SK-N-SH treated with all-trans-retinoic acid at 6 μM for 48 hours (cell line): ENCODE data around the gene PLEKHA1.

Source experiments
- ATAC-seq: fragments of 200-7000 bp; cut with Tn5 transposase; 3 replicates; pipeline ENCODE4 v1.9.1; 2020; ENCODE audit warnings: mild to moderate bottlenecking, moderate library complexity
- ARNTL ChIP-seq: fragments of 450-650 bp; formaldehyde crosslinking; IDR thresholded peaks from 2 replicates; pipeline ENCODE4 v1.5.0; 2020; ENCODE audit warnings: low read depth, mild to moderate bottlenecking, moderate library complexity, borderline replicate concordance
- BACH2 ChIP-seq: fragments of 250-450 bp; sonication (Bioruptor Pico); IDR thresholded peaks from 2 replicates; pipeline ENCODE4 v1.9.0; 2021; ENCODE audit warnings: mild to moderate bottlenecking, borderline replicate concordance
- CSDC2 ChIP-seq: fragments of 250-450 bp; sonication (Bioruptor Pico); IDR thresholded peaks from 2 replicates; pipeline ENCODE4 v1.5.0; 2020; ENCODE audit warnings: mild to moderate bottlenecking, moderate library complexity
- ESRRG ChIP-seq: fragments of 250-450 bp; sonication (Bioruptor Pico); IDR thresholded peaks from 2 replicates; pipeline ENCODE4 v1.6.1; 2021; ENCODE audit warnings: mild to moderate bottlenecking
- GLIS3 ChIP-seq: fragments of 250-450 bp; sonication (Bioruptor Pico); IDR thresholded peaks from 2 replicates; pipeline ENCODE4 v1.5.0; 2020; ENCODE audit warnings: mild to moderate bottlenecking, moderate library complexity
- ISL1 ChIP-seq: fragments of 250-450 bp; sonication (Bioruptor Pico); IDR thresholded peaks from 2 replicates; pipeline ENCODE4 v2.1.2; 2022; ENCODE audit warnings: mild to moderate bottlenecking, moderate library complexity
- OSR1 ChIP-seq: fragments of 250-450 bp; sonication (Bioruptor Pico); IDR thresholded peaks from 2 replicates; pipeline ENCODE4 v1.8.0; 2022; ENCODE audit warnings: moderate library complexity, mild to moderate bottlenecking, inconsistent platforms
- POU6F1 ChIP-seq: fragments of 250-450 bp; sonication (Bioruptor Pico); IDR thresholded peaks from 2 replicates; pipeline ENCODE4 v1.8.0; 2021; ENCODE audit warnings: low read depth, mild to moderate bottlenecking, moderate library complexity, borderline replicate concordance
- PPARA ChIP-seq: fragments of 250-450 bp; sonication (Bioruptor Pico); IDR thresholded peaks from 2 replicates; pipeline ENCODE4 v1.5.0; 2020; ENCODE audit warnings: mild to moderate bottlenecking, borderline replicate concordance
- RARB ChIP-seq: fragments of 250-450 bp; sonication (Bioruptor Pico); IDR thresholded peaks from 2 replicates; pipeline ENCODE4 v1.8.0; 2021; ENCODE audit warnings: mild to moderate bottlenecking, moderate library complexity
- SNAI2 ChIP-seq: fragments of 250-450 bp; sonication (Bioruptor Pico); IDR thresholded peaks from 2 replicates; pipeline ENCODE4 v1.5.0; 2020; ENCODE audit warnings: mild to moderate bottlenecking, moderate library complexity
- TOX ChIP-seq: fragments of 250-450 bp; sonication (Bioruptor Pico); IDR thresholded peaks from 2 replicates; pipeline ENCODE4 v1.8.0; 2021; ENCODE audit warnings: mild to moderate bottlenecking, moderate library complexity, borderline replicate concordance
- TSHZ2 ChIP-seq: fragments of 250-450 bp; sonication (Bioruptor Pico); IDR thresholded peaks from 2 replicates; pipeline ENCODE4 v1.5.0; 2020; ENCODE audit warnings: mild to moderate bottlenecking, moderate library complexity
- ZC3H10 ChIP-seq: fragments of 250-450 bp; sonication (Bioruptor Pico); IDR thresholded peaks from 2 replicates; pipeline ENCODE4 v1.5.1; 2021; ENCODE audit warnings: mild to moderate bottlenecking, moderate library complexity
- ZFP3 ChIP-seq: fragments of 250-450 bp; sonication (Bioruptor Pico); IDR thresholded peaks from 2 replicates; pipeline ENCODE4 v1.5.0; 2020; ENCODE audit warnings: mild to moderate bottlenecking, moderate library complexity
- ZFP30 ChIP-seq: fragments of 450-650 bp; formaldehyde crosslinking; IDR thresholded peaks from 2 replicates; pipeline ENCODE4 v1.5.0; 2022; ENCODE audit warnings: mild to moderate bottlenecking, moderate library complexity
- ZNF565 ChIP-seq: fragments of 450-650 bp; formaldehyde crosslinking; conservative IDR thresholded peaks from 2 replicates; pipeline ENCODE4 v1.5.0; 2020; ENCODE audit warnings: low read depth, mild to moderate bottlenecking, moderate library complexity
- ZNF70 ChIP-seq: fragments of 450-650 bp; formaldehyde crosslinking; IDR thresholded peaks from 2 replicates; pipeline ENCODE4 v1.5.0; 2020; ENCODE audit warnings: mild to moderate bottlenecking, moderate library complexity
- ZNF8 ChIP-seq: fragments of 450-650 bp; formaldehyde crosslinking; IDR thresholded peaks from 2 replicates; pipeline ENCODE4 v1.5.0; 2020; ENCODE audit warnings: mild to moderate bottlenecking, moderate library complexity
- TF ChIP-seq, protein P1 (sequence below): fragments of 250-450 bp; sonication (Bioruptor Pico); IDR thresholded peaks from 2 replicates; pipeline ENCODE4 v1.5.1; 2020; ENCODE audit warnings: low read depth, mild to moderate bottlenecking, moderate library complexity

PLEKHA1 gene

GRCh38 chr10:122331615-122332446 is 42.7 kb upstream of the PLEKHA1 start:
- TF ChIP-seq ZFP30 (CRISPR knock-in tag) (no peak), ZNF70 (no peak), BACH2 (CRISPR knock-in tag) (no peak), RARB (CRISPR knock-in tag) (no peak), PPARA (CRISPR knock-in tag) (no peak), ZFP3 (CRISPR knock-in tag) (no peak), OSR1 (CRISPR knock-in tag) (no peak), ESRRG (CRISPR knock-in tag) (no peak), TSHZ2 (CRISPR knock-in tag) (no peak), ARNTL (CRISPR knock-in tag) (no peak), ISL1 (CRISPR knock-in tag) (no peak), GLIS3 (CRISPR knock-in tag) (no peak), ZC3H10 (CRISPR knock-in tag) (no peak)
- no peak for ATAC-seq

DNA sequence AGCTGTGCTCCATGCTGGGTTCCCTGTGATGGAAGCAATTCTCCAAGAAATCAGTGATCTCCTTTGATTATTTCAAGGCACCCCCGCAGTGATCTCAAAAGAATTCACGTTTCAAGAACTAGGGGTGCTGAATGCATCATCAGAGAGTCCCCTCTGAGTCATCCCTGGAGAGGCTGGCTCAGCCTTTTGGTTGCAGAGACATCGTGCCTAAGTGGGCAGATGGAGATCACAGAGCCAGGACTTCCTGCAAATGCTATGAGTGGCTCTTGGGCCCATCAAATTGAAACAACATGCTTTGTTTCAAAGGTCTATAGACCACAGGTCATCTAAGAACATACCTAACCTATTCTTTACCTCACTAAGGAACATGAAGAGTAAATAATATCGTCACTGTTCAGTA is 41.5 kb upstream of the PLEKHA1 start:
- no peak for TF ChIP-seq TOX (CRISPR knock-in tag)
- no peak for TF ChIP-seq PPARA (CRISPR knock-in tag)
- no peak for TF ChIP-seq ARNTL (CRISPR knock-in tag)
- TF ChIP-seq TSHZ2 (CRISPR knock-in tag), result no peak
- no peak for TF ChIP-seq ISL1 (CRISPR knock-in tag)
- TF ChIP-seq ZNF70, result no peak
- TF ChIP-seq POU6F1, result no peak
- no peak for TF ChIP-seq GLIS3 (CRISPR knock-in tag)
- TF ChIP-seq ESRRG (CRISPR knock-in tag), result no peak
- no peak for TF ChIP-seq ZFP3 (CRISPR knock-in tag)
- TF ChIP-seq, protein P1, sequence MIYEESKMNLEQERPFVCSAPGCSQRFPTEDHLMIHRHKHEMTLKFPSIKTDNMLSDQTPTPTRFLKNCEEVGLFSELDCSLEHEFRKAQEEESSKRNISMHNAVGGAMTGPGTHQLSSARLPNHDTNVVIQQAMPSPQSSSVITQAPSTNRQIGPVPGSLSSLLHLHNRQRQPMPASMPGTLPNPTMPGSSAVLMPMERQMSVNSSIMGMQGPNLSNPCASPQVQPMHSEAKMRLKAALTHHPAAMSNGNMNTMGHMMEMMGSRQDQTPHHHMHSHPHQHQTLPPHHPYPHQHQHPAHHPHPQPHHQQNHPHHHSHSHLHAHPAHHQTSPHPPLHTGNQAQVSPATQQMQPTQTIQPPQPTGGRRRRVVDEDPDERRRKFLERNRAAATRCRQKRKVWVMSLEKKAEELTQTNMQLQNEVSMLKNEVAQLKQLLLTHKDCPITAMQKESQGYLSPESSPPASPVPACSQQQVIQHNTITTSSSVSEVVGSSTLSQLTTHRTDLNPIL, result no peak
- no peak for TF ChIP-seq BACH2 (CRISPR knock-in tag)
- no peak for TF ChIP-seq OSR1 (CRISPR knock-in tag)
- no peak for TF ChIP-seq ZNF565 (CRISPR knock-in tag)
- TF ChIP-seq RARB (CRISPR knock-in tag), result no peak
- TF ChIP-seq ZNF8 (CRISPR knock-in tag), result no peak
- TF ChIP-seq CSDC2 (CRISPR knock-in tag), result no peak
- ATAC-seq, result no peak

- TF ChIP-seq ZFP30 (CRISPR knock-in tag), result no peak
- no peak for TF ChIP-seq ZNF70
- TF ChIP-seq SNAI2, result no peak
- TF ChIP-seq PPARA (CRISPR knock-in tag), result no peak
Observed at GRCh38 chr10:122336332-122336731, 38.2 kb upstream of the PLEKHA1 start.

More at GRCh38 chr10:122336332-122336731, 38.2 kb upstream of the PLEKHA1 start:
- ATAC-seq, result no peak
